B cell (primary cell): ENCODE measurements around the gene GRID1. TPM values are rescaled to one million over a fixed set of nuclear protein-coding genes. Genes with fewer than 3 reads are reported as not detected.

Experiments used
- ATAC-seq: fragments of 200-7000 bp; cut with Tn5 transposase; one replicate; pipeline ENCODE4 v1.10.0; 2021; ENCODE audit warnings: low read depth, mild to moderate bottlenecking, moderate number of reproducible peaks, moderate library complexity
- CTCF ChIA-PET: fragments of 350-600 bp; sonication (Branson Sonifier 250); formaldehyde crosslinking; loops from one replicate; lab custom pipeline; 2021; ENCODE audit warnings: antibody characterized with exemption, inconsistent platforms; lab: Charles Lee
- POLR2A ChIA-PET: fragments of 350-600 bp; sonication (Branson Sonifier 250); formaldehyde crosslinking; loops from one replicate; lab custom pipeline; 2021; ENCODE audit warnings: antibody characterized with exemption; lab: Charles Lee
- DNase-seq: peaks from one replicate; pipeline ENCODE4 v3.0.0; 2013
- H2AFZ ChIP-seq: 2 replicates; pipeline ENCODE4 v1.6.1; 2012; ENCODE audit warnings: mild to moderate bottlenecking, low read depth, low read length; ENCODE audit not compliant: insufficient read depth, poor library complexity, severe bottlenecking
- H3K27ac ChIP-seq, 2 donors: 1 replicate in 1 of 2; 2 replicates in 1 of 2; pipeline ENCODE4 v1.5.1; 2012 to 2013; ENCODE audit warnings: low read length in 2 of 2, mild to moderate bottlenecking in 2 of 2, moderate library complexity in 1 of 2
- H3K27me3 ChIP-seq, 4 experiments: fragments of 200-600 bp in 1 of 4; sonication (generic) in 1 of 4; replicated peaks in 1 of 4; 1 replicate in 2 of 4; 2 replicates in 2 of 4; pipeline versions ENCODE4 v1.6.1 to v1.7.0; 2013 to 2016; ENCODE audit warnings: low read length in 3 of 4, mild to moderate bottlenecking in 2 of 4, mixed read lengths in 1 of 4, moderate library complexity in 1 of 4; ENCODE audit not compliant: insufficient read depth in 4 of 4, control insufficient read depth in 3 of 4; ENCODE audit errors: control extremely low read depth in 1 of 4
- H3K36me3 ChIP-seq, 2 experiments: replicated peaks in 1 of 2; 1 replicate in 1 of 2; 2 replicates in 1 of 2; pipeline versions ENCODE4 v1.6.1 to v1.7.1; 2013; ENCODE audit warnings: low read length in 1 of 2; ENCODE audit not compliant: insufficient read depth in 2 of 2, control insufficient read depth in 1 of 2; ENCODE audit errors: control extremely low read depth in 1 of 2, extremely low read depth in 1 of 2
- H3K4me1 ChIP-seq, 2 donors: fragments of 200-600 bp in 1 of 2; sonication (generic) in 1 of 2; 1 replicate in 1 of 2; 2 replicates in 1 of 2; pipeline versions ENCODE4 v1.5.1 to v1.6.1; 2013 to 2017; ENCODE audit warnings: low read length in 2 of 2; ENCODE audit not compliant: control insufficient read depth in 2 of 2, insufficient read depth in 2 of 2
- H3K4me2 ChIP-seq: replicated peaks from 2 replicates; pipeline ENCODE3; 2012; ENCODE audit warnings: mild to moderate bottlenecking, low read depth, low read length; ENCODE audit not compliant: poor library complexity, severe bottlenecking
- H3K4me3 ChIP-seq, 5 experiments: fragments of 200-600 bp in 1 of 5; sonication (generic) in 1 of 5; 1 replicate in 3 of 5; 2 replicates in 2 of 5; pipeline versions ENCODE4 v1.5.1 to v1.7.0; 2011 to 2016; ENCODE audit warnings: low read length in 4 of 5, mild to moderate bottlenecking in 4 of 5, low read depth in 2 of 5, control low read depth in 1 of 5, moderate library complexity in 1 of 5; ENCODE audit not compliant: insufficient read depth in 1 of 5; ENCODE audit errors: control extremely low read depth in 1 of 5, extremely low read depth in 1 of 5
- H3K79me2 ChIP-seq: fragments of 200-600 bp; sonication (generic); one replicate; pipeline ENCODE4 v1.6.0; 2016; ENCODE audit warnings: low read length; ENCODE audit not compliant: control insufficient read depth, insufficient read depth
- H3K9ac ChIP-seq: fragments of 200-600 bp; sonication (generic); 2 replicates; pipeline ENCODE4 v1.6.1; 2017; ENCODE audit warnings: mild to moderate bottlenecking, low read length, moderate library complexity
- H3K9me3 ChIP-seq, 3 donors: one replicate each; pipeline versions ENCODE4 v1.6.1 to v1.7.1; 2013; ENCODE audit warnings: low read length in 2 of 3; ENCODE audit not compliant: control insufficient read depth in 2 of 3, insufficient read depth in 1 of 3; ENCODE audit errors: control extremely low read depth in 1 of 3
- H4K20me1 ChIP-seq: 2 replicates; pipeline ENCODE4 v1.6.0; 2012; ENCODE audit warnings: mild to moderate bottlenecking, low read length; ENCODE audit not compliant: insufficient read depth, control insufficient read depth, poor library complexity, severe bottlenecking
- H3K27ac Mint-ChIP-seq: one replicate; pipeline ENCODE4 v1.8.0; 2021; ENCODE audit warnings: mixed read lengths
- H3K27me3 Mint-ChIP-seq: one replicate; pipeline ENCODE4 v1.8.0; 2021; ENCODE audit warnings: mixed read lengths
- H3K4me1 Mint-ChIP-seq: one replicate; pipeline ENCODE4 v1.8.0; 2021; ENCODE audit warnings: mixed read lengths
- H3K4me3 Mint-ChIP-seq: one replicate; pipeline ENCODE4 v1.8.0; 2021; ENCODE audit warnings: mixed read lengths
- H3K9me3 Mint-ChIP-seq: one replicate; pipeline ENCODE4 v1.8.0; 2022; ENCODE audit warnings: mixed read lengths; ENCODE audit not compliant: insufficient read depth
- EZH2 ChIP-seq: IDR thresholded peaks from 2 replicates; pipeline ENCODE4 v1.6.1; 2012; ENCODE audit warnings: borderline replicate concordance, low read depth, mild to moderate bottlenecking, moderate library complexity, low read length; ENCODE audit not compliant: insufficient read depth, poor library complexity, severe bottlenecking
- WGBS: methylation state at CpG from one replicate; pipeline ENCODE4 v1.1.5; 2013; ENCODE audit warnings: missing lambda C conversion rate; ENCODE audit not compliant: insufficient coverage; 5-methylcytosine and 5-hydroxymethylcytosine counted together
- intact Hi-C: fragments of 100-400 bp; cut with micrococcal nuclease; formaldehyde crosslinking; loops from one replicate; pipeline ENCODE4 v1.10.0; 2022
- polyA plus RNA-seq: library from polyadenylated mRNA; depleted of rRNA; stranded (reverse); fragments of >200 nt; gene quantifications from 2 replicates; pipeline ENCODE4 v1.2.3, GENCODE V29; 2012
- total RNA-seq, 2 donors: library from RNA; stranded (reverse); fragments of 120-200 nt in 1 of 2; gene quantifications; 1 replicate in 1 of 2; 2 replicates in 1 of 2; pipeline versions ENCODE4 v1.2.3 to v1.2.4, GENCODE V29; 2013 to 2022
- TF ChIP-seq, protein P1 (sequence below): fragments of 200-600 bp; IDR thresholded peaks from one replicate; pipeline ENCODE4 v1.8.0; 2022; ENCODE audit warnings: antibody characterized with exemption, mild to moderate bottlenecking

The GRID1 gene
- total and polyA plus RNA-seq, 2 donors (not counting 1 experiment from before 2014, with no cell fraction given): not detected

GRCh38 chr10:85671530-85671929 is 695.1 kb downstream of the GRID1 start:
- no peaks in the 10 kb centered on the region for H3K79me2 ChIP-seq
- Mint-ChIP-seq H3K9me3 (peaks cover 5% of the 10 kb centered on the region), H3K27me3 (no peaks in the 10 kb centered on the region), H3K27ac (no peak overlapping the region), H3K4me1 (no peaks in the 10 kb centered on the region), H3K4me3 (no peak overlapping the region)
- no peak overlapping the region for H3K4me3 ChIP-seq
- intact Hi-C loops: no loop called here
- no peak overlapping the region for H3K9ac ChIP-seq
- H3K4me1 ChIP-seq: no peaks in the 10 kb centered on the region
- H3K9me3 ChIP-seq: peaks cover 0 to 15% (median 0%) of the 10 kb centered on the region in 3 donors
- POLR2A ChIA-PET: no interaction called here
- no peaks in the 10 kb centered on the region for H3K36me3 ChIP-seq
- H4K20me1 ChIP-seq: no peaks in the 10 kb centered on the region
- H3K27me3 ChIP-seq: peaks cover 0 to 4% (median 0%) of the 10 kb centered on the region in 4 experiments
- CTCF ChIA-PET: no interaction called here
- H3K27ac ChIP-seq: no peak overlapping the region
- no peak overlapping the region for H2AFZ ChIP-seq
- DNase-seq: no peak
- H3K4me2 ChIP-seq: no peak overlapping the region
- no CpG with 5 or more reads among the region's 1 CpG for WGBS
- no peak for ATAC-seq
- no peak for TF ChIP-seq EZH2
- TF ChIP-seq, protein P1, sequence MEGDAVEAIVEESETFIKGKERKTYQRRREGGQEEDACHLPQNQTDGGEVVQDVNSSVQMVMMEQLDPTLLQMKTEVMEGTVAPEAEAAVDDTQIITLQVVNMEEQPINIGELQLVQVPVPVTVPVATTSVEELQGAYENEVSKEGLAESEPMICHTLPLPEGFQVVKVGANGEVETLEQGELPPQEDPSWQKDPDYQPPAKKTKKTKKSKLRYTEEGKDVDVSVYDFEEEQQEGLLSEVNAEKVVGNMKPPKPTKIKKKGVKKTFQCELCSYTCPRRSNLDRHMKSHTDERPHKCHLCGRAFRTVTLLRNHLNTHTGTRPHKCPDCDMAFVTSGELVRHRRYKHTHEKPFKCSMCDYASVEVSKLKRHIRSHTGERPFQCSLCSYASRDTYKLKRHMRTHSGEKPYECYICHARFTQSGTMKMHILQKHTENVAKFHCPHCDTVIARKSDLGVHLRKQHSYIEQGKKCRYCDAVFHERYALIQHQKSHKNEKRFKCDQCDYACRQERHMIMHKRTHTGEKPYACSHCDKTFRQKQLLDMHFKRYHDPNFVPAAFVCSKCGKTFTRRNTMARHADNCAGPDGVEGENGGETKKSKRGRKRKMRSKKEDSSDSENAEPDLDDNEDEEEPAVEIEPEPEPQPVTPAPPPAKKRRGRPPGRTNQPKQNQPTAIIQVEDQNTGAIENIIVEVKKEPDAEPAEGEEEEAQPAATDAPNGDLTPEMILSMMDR: no peak

DNA sequence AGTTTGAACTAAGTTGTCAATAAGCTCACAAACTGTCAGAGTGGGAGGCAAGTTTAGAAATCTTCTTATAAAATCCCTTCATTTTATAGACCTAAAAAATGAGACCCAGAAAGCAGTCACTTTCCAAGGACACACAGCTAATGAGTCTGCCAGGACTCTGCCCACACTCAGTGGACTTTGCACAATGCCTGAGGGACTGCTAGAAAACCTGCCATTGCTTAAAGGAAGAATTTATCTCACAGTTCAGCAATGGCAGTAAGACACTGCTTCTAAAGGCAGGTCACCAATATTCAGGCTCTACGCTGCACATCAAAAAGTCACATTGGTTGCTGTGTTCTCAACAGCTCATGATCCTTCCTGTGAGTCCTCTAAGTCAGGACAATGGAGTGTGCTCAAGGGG is 698.1 kb downstream of the GRID1 start:
- TF ChIP-seq, protein P1: no peak
- TF ChIP-seq EZH2: no peak
- no peak overlapping the region for H3K9ac ChIP-seq
- no peaks in the 10 kb centered on the region for H3K4me1 Mint-ChIP-seq
- intact Hi-C loops: no loop called here
- ChIA-PET CTCF (no interaction called here), POLR2A (no interaction called here)
- H3K4me2 ChIP-seq: no peak overlapping the region
- H3K4me3 ChIP-seq: no peak overlapping the region
- DNase-seq (no peak), ATAC-seq (no peak)
- no peaks in the 10 kb centered on the region for H4K20me1 ChIP-seq
- H3K4me1 ChIP-seq: no peaks in the 10 kb centered on the region
- H3K27me3 Mint-ChIP-seq: no peaks in the 10 kb centered on the region
- no peak overlapping the region for H2AFZ ChIP-seq
- no peak overlapping the region for H3K27ac ChIP-seq
- H3K36me3 ChIP-seq: no peaks in the 10 kb centered on the region
- no peaks in the 10 kb centered on the region for H3K79me2 ChIP-seq
- WGBS: 100% methylated on average over 1 of the region's 1 CpG
- H3K27me3 ChIP-seq: peaks cover 0 to 4% (median 0%) of the 10 kb centered on the region in 4 experiments
- no peak overlapping the region for H3K27ac Mint-ChIP-seq
- H3K9me3 ChIP-seq: peaks cover 0 to 9% (median 0%) of the 10 kb centered on the region in 3 donors
- H3K4me3 Mint-ChIP-seq: no peak overlapping the region
- H3K9me3 Mint-ChIP-seq: peaks cover 5% of the 10 kb centered on the region
